ENCODE measurements around the gene RPN2.

The RPN2 gene

DNA sequence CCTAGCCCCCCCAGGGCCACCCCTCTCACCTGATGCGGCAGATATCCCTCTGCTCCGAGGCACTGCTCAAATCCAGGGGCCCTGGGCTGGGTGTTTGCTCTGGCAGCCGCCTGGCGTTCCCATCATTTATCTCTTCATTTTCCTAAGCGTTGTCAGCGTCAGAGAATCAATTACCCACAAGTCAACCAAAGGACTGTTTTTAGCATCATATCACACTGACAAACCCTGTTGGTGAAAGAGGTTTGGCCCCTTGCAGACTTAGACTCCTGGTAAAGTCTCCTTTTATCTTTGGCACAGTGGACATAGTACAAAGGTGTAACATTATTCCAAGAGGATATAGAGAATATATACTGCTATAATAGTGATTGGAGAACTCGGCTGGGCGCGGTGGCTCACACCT is 82.6 kb downstream of the RPN2 start, which contains the start of gene GHRH:
TSS of gene GHRH (minus strand) at position 101 of the 400 bp plus-strand sequence. CDS start 4,925 bp downstream, outside the sequence.
- no peak for DNase-seq (ENCODE audit: low read depth in 2 of 3, low spot score in 2 of 3)

DNA sequence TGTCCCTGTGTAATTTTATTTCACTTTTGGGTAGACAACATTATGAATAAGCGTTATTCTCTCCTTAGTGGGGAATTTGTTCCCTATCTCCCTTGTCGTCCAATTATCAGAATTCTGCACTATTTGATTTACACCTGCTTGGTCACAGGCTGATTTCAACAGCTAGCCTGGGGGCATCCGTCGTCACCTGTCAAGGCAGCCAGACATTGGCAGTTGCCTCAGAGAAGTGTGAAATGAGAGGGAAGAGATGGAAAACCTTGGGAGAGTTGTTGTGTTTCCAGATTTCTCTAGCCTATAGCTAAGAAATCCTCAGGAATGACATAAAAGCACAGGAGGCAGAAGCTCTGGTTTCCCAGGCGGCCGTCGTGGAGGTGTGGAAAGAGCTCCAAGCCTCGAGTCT is 83.4 kb downstream of the RPN2 start:
- DNase-seq (ENCODE audit: low read depth in 2 of 3, low spot score in 2 of 3), result no peak

DNA sequence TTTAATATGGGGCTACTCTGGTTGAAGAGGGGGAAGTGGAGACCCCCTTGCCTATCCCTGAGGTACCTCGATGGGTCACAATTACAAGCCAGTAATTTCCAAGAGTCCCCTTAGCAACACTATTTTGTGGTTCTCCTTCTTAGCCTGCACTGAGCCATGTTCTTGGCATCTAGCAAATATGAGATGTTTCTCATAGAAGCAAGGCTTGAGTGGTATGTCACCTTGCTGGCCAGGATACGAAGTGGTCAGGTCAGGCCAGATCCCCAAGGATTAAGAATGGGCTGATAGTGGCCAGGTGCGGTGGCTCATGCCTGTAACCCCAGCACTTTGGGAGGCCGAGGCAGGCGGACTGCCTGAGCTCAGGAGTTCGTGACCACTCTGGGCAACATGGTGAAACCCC is 84.6 kb downstream of the RPN2 start:
- no peak for DNase-seq (ENCODE audit: low read depth in 2 of 3, low spot score in 2 of 3)

DNA sequence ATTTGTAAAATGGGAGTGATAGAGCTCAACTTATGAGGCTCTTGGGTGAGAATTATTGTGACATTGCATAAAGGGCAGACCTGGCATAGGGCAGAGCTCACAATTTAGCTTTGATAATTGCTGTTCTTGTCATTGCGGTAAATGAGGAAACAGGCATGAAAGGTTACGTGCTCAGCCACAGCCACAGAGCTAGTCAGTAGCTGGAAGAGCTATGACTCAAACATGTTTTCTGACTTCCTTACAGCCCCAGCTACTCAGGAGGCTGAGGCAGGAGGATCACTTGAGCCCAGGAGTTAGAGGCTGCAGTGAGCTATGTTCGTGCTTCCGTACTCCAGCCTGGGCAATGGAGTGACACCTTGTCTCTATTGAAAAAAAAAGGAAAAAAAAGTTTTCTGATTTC is 86.0 kb downstream of the RPN2 start:
- DNase-seq (ENCODE audit: low read depth in 2 of 3, low spot score in 2 of 3), result no peak

- no peak for DNase-seq (ENCODE audit: low read depth in 2 of 3, low spot score in 2 of 3)
Measured at GRCh38 chr20:37266940-37267666, 88.0 kb downstream of the RPN2 start.

DNA sequence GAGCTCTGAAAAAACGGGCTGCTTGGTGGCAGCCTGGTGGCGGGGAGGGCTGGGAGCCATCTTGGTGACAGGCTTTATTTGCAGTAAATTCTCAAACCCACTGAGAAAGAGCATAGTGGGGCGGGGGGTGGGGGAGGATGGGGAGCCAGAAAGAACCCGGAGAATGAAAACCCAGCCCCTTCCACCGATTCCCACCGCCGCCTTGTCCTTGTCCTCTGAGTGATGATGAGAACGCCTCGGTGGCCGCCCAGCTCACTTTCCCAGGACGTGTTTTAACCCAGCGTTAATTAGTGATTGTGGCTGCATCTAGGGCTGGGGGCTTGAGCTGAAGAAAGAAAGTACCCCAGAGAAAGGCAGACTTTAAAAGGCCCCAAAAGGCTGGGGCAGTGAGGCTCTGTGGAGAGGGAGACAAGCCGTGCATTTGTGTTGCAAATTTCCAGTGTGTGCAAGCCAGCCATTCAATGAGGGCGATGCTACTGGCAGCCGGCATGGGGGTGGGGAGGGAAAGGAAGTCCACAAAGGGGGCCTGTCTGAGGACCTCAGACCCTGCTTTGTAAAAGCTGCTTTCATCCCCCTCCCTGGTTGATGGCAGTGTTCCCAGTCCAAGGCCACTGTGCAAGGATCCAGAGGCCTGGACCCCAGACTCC is 88.7 kb downstream of the RPN2 start:
- no peak for DNase-seq (ENCODE audit: low read depth in 2 of 3, low spot score in 2 of 3)

- DNase-seq (ENCODE audit: low read depth in 2 of 3, low spot score in 2 of 3), result no peak
Measured at GRCh38 chr20:37270576-37271420, 91.7 kb downstream of the RPN2 start.

- no peak for DNase-seq (ENCODE audit: low read depth in 2 of 3, low spot score in 2 of 3)
Measured at GRCh38 chr20:37271421-37271768, 92.3 kb downstream of the RPN2 start.

DNA sequence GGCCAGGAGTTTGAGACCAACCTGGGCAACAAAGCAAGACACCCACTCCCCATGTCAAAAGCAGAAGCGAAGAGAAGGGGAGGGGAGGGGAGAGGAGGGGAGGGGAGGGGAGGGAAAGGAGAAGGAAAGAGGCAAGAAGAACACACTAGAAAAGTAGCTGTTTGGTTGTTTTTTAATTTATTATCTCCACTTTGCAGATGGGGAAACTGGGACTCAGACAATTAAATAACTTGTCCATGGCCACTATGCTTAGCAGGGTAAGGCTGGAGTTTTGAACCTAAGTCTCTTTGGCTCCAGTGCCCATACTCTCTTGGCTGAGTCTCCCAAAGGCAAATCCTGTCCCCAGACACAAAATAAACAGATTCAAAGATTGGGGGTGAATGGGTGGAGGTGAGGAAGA is 94.9 kb downstream of the RPN2 start:
- DNase-seq (ENCODE audit: low read depth in 2 of 3, low spot score in 2 of 3), result no peak

DNA sequence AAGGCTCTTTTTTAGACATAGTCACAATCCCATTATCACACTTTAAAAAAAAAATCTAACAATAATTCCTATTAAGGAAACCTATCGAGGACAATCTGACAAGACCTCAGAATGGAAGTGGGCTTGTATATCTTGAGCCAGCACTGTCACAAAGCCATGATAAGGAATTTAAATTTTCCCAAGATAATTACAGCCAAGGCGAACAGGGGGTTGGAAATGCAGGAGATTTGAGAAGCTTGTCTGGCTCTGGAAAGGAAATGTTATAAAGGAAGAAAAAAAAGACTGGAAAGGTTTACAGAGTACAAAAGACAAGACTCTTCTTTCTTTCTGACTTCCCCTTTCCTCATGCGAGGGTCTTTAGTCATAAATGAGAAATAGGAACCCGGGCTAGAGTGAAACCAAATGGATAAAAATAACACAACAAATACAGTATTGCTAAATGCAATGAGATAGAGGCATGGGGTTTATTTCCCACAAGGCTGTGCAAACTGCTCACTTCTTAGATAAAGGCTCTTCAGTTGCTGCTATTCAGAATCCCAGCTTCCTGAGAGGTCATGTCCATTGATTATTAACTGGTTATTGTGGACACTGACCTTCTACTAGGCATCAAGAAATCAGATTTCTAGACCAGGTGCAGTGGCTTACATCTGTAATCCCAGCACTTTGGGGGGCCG is 95.9 kb downstream of the RPN2 start:
- DNase-seq (ENCODE audit: low read depth in 2 of 3, low spot score in 2 of 3), result no peak

GRCh38 chr20:37276494-37277252 is 97.5 kb downstream of the RPN2 start:
- DNase-seq (ENCODE audit: low read depth in 2 of 3, low spot score in 2 of 3), result no peak

GRCh38 chr20:37277253-37277593 is 98.1 kb downstream of the RPN2 start:
- no peak for DNase-seq (ENCODE audit: low read depth in 2 of 3, low spot score in 2 of 3)

DNA sequence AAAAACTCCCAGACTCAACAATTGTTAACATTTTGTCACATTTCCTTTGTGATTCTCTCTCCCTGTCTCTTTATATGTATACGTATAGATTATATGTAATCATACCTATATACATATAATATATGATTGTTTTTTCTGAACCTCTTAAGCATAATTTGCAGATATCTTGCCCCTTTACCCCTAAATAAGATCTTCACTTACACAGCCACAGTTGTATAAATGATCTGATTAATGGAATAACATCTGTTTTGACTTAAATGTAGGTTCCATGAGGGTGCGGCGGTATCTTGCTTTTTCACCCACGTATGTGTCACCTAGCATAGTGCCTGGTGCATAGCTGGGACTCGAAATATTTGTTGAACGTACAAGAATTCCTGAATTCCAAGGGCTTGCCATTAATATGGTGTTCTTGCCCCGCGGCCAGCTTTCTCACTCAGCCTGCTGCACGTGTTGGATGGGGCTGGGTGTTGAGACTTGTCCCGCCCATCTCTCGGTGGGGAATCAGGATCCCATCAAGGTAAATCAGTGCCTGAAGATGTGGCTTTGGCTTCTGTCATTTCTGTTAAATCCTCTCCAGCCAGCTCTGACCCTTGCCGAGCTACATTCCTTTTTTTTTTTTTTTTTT is 99.9 kb downstream of the RPN2 start:
- no peak for DNase-seq (ENCODE audit: low read depth in 2 of 3, low spot score in 2 of 3)

GRCh38 chr20:37279820-37280219 is 100.7 kb downstream of the RPN2 start:
- no peak for DNase-seq (ENCODE audit: low read depth in 2 of 3, low spot score in 2 of 3)

DNA sequence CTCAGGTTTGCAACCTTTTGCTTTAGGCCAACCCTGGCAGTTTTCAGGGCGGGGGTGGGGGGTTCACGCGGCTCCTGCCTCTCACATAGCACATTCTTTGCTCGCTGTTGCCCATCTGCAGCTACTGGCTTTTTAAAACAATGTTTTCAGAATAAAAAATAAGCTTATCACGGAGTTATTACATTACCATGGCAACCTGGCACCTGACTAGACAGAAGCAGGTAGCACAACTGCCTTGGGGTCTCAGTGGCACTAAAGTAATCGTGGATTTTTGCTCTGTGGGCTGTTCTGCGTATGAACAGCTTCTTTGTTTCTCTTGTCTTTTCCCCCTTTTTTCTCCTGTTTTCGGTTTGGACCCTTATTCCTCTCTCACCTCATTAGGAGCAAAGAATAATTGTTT is 101.3 kb downstream of the RPN2 start:
- DNase-seq (ENCODE audit: low read depth in 2 of 3, low spot score in 2 of 3), result no peak

- no peak for DNase-seq (ENCODE audit: low read depth in 2 of 3, low spot score in 2 of 3)
Measured at GRCh38 chr20:37282556-37282955, 103.4 kb downstream of the RPN2 start.

DNA sequence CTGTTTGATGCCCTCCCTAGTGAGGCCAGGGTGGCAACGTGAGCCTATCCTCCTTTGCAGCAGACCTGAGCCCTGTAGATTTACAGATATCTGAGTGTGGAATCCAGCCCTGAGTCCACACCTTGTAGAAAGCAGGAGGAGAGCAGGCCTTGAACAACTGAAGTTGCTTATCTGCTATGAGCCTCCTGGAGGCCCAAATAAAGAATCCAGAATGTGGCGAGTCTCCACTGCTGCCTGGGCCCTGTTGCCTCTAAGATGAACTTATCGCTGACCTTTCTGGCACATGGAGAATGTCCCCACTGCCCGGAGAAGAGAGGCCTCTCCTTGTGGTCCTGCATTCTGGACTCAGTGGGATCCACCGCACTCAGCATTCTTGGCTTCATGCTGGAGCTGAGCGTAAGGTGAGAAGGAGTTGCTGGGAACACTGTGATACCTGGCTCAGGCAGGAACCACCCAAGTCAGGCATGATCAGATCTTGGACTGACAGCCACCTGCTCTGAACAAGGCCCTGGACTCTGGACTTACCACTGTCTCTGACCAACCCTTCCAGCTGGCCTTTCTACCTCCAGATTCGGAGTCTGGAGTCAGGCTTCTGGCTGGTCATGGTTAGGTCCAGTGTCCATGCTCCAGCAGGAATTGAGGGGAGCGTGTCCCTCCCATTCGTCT is 104.5 kb downstream of the RPN2 start:
- no peak for DNase-seq (ENCODE audit: low read depth in 2 of 3, low spot score in 2 of 3)

GRCh38 chr20:37284691-37285161 is 105.6 kb downstream of the RPN2 start:
- no peak for DNase-seq (ENCODE audit: low read depth in 2 of 3, low spot score in 2 of 3)

DNA sequence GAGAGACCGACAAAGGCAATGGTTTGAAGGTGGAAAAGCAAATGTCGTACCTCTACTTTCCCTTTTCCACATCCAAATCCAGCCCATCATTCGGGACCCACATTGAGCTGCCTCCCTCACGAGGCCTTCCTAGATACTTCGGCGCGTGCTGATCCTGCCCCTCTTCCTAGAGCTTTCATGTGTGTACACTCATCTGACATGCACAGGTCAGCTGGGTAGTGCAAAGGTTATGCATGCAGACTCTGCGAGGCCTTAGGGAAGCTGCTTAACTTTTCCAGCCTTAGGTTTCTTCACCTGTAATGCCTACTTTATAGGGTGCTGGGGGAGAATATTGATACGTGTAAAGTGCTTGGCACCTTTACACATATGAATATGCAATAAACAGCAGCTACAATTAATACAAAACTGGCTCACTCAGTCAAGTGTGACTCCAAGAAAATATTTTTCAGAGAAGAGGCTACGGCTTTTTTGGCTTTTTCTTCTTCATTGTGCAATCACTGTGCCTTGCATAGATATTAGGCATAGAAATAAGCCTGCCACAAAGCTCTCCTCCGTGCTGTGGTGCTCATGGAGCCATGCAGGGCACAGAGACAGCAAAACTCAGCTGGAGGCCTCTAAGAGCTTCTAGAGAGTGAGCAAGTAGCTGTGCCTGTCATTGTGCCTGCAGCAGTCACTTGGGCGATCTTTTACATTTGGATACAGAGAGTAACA is 106.7 kb downstream of the RPN2 start:
- DNase-seq (ENCODE audit: low read depth in 2 of 3, low spot score in 2 of 3), result no peak
